NCI-H748 (cell line): Measurements from ENCODE around the gene PRKAG2.

Experiments used
- DNase-seq: peaks from one replicate; lab custom pipeline; 2025; ENCODE audit not compliant: unreplicated experiment; lab: John Stamatoyannopoulos, UW

PRKAG2 gene

DNA sequence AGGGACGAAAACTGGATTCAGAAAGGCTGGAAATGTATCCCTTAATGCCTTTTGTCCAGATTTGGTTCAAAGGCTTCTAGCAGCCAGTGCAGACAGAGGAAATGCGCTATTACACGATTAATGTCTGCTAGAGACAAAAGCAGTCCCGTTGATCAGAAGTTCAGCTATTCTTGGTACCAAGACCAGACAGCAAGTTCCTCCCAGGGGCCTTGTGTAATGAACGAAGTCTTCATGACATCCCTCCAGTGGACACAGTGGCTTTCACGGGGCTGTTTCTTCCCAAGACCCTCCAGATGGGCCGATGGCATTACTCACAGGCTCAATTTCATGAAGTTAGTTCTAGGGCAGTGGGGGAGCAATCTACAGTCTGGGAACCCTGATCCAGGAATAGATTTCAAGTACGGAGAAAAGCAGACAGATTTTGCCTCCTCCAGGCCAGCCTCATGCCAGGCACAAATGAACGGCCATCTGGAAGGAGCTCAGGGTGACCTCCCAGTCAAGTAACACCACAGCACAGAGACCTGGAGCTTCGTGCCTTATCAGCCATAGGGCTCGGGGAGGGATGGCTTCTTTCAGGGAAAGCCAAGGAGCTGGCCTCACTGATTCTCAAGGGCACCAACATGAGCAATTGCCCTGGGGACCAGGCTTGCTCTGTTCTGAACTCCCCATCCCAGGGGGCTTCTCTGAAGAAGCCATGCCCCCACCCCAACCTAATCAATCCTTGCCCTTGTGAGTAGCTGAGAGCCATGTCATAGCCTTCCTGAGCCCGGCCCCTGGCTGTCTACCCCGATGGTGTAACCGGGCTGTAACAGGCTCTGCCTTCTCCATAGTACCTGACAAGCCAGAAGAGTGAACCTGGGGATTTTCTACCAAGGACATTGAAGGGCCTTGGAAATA is 101.1 kb downstream of the PRKAG2 start:
- no peak for DNase-seq

DNA sequence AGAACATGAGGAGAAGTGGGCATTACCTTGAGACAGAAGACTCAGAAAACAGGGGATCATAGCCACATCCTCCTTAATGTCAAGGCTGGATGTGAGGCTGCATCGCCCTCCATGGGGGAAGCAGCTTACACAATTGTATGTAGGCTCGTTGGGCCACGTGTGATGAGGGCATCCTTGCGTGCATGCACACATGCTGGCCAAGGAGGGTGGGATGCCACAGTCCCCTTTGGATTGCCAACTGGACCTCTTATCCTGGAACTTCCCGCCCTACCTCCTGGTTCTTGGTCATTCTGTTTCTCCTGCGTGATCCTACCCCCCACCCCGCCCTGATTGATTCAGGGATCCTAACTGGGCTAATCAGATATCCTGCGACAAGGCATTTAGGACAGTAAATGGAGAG is 102.0 kb downstream of the PRKAG2 start:
- no peak for DNase-seq

DNA sequence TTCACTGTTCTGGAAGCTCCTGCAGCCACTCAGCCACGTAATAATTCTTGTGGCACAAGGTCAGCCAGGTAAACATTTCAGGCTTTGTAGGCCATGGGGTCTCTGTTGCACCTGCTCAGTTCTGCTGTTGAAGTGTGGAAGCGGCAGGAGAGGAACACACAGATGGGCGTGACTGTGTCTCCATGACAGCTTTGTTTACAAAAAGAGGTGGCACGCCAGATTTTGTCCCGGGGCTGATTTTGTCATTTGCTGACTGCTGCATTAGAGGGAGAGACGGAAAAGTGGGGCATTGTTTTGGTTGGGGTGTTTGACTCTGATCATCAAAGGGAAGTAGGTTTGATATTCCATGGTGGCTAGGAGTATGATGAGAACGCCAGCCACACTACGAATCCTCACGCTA is 103.1 kb downstream of the PRKAG2 start:
- peak; percentile 85 for DNase-seq

DNA sequence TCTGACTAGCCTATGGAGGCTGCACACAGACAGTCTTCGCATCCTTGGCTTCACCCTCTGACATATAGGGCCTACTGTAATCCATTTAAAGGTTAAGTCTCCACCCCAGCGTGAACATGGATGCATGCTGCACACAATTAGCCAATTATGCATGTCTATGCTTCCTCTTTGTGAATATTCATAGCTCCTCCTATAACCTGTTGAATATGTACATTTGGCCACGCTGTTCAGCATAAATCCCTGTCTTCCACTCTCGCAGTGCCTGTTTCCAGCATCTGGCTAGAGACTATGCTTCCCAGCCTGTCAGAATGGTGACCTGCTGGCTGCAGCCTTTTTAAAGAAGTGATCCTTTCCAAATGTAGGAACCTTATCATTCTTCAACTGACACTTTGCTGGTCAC is 106.7 kb downstream of the PRKAG2 start:
- DNase-seq = no peak

DNA sequence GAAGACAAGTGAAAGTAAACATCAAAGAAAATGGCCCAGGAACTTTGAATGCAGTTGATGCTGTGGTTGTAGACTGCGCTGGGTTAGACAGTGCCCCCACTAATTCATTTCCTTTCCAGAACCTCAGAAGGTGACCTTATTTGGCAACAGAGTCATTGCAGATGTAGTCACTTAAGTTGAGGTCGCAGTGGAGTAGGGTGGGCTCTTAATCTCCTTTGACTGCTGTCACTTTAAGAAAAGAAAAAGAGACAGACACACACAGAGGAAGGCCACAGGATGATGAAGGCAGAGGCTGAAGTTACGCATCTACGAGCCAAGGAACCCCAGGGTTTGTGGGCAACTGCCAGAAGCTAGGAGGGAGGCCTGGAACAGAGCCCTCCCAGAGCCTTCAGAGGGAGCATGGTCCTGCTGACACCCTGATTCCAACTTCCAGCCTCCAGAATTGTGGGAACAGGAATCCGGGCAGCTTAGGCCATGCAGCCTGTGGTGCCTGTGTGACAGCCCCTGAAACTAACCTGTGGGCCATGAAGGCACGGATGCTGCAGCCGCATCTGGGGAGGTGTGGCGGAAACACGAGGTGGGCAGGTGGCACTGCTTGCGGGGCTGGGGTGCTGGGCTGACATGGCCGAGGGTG is 107.6 kb downstream of the PRKAG2 start:
- no peak for DNase-seq

DNA sequence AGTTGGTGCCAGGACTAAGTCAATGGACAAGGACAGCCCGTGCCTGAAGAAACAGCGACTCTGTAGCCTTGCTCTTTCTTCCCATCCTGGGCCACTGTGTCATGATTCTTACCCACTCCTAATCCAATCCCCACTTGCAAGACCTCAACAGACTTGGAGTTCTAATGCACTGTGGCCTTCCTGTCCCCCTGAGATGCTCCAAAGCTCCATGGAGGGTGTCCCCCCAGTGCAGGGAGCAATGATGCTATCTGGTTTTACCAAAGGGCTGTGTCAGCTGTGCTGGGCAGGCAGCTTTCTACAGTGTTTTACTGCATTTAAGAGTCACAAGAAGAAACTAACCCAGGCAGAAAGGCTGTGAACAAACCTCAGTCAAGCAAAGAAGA is 108.1 kb downstream of the PRKAG2 start:
- DNase-seq = no peak

DNA sequence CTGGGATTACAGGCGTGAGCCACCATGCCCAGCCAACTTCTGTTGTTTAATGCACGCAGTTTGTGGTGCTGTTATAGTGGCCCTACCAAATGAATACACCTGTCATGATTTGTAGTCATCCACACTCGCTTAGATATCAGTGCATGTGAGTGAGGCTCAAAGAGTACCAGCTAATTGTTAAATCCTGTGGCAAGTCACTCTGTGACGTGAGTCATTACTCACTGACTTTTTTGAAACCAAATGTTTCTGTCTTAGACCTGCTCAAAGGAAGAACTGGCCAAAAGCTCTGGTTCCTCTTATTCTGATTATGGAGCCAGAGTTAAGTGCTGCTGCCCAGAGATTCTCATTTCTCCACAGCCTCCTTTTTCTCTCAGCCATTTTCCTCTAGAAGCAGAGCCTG is 109.4 kb downstream of the PRKAG2 start:
- DNase-seq = no peak

DNA sequence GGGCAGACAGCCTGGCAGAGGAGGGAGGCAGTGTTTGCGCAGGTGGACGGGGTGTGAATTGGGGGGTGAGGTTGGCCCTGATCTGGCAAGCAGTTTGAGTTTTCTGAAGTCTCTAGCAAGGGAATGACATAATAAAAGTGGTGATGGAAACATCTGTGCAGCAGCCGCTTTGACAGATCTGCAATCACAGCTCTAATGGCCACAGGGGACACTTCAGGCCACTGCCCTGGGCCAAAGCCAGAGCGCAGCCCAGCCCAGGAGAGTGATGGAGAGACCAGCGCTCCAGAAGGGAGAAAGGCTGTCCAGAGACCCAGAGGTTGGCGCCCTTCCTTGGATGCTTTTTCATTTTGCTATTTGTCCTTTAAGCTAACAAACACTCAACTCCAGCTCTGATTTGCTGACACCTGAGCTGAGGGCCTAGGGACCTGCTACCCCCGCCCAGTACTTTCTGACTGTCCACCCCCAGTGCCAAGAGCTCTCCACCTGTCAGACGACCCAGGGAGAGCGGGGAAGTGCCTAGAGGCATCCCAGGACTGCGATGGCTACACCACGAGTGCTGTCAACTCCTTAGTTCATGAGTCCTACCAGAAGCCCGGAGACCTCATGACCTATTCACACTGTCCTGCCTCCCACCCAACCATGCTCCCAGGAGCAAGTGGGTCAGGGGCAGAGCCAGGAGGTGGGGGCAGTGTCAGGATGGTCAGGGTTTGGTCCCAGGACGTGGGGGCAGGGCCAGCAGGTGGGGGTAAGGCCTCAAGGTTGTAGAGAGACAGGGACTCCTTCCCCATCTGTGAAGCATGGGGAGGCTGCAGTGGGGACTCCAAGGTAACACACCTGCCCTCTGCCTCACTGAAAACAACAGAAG is 112.6 kb downstream of the PRKAG2 start:
- DNase-seq = no peak

DNA sequence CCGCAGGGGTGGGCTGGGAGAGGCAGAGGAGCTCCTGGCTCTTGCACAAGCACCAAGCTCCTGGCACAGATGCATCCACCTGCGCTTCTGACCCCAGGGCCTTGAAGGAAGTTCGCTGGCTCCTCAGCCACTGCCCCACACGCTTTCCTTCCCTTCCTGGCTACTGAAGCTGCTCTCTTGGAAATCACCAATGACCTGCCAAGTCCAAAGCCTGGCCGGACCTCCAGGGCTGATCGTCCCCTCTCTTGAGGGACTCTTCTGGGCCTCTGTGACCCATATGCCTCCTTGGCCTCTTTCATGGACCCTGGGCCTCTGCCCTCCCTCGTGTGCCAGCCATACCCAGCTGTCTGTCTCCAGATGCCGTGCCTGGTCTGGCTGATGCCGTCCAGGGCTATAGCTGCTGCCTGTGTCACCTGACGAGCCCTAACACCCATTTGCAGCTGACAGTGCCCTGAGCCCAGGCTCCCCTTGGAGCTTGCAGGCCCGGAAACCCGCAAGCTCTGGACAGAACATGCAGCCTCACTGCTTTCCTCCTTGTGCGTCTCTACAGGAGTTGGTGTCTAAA is 113.4 kb downstream of the PRKAG2 start:
- no peak for DNase-seq

DNA sequence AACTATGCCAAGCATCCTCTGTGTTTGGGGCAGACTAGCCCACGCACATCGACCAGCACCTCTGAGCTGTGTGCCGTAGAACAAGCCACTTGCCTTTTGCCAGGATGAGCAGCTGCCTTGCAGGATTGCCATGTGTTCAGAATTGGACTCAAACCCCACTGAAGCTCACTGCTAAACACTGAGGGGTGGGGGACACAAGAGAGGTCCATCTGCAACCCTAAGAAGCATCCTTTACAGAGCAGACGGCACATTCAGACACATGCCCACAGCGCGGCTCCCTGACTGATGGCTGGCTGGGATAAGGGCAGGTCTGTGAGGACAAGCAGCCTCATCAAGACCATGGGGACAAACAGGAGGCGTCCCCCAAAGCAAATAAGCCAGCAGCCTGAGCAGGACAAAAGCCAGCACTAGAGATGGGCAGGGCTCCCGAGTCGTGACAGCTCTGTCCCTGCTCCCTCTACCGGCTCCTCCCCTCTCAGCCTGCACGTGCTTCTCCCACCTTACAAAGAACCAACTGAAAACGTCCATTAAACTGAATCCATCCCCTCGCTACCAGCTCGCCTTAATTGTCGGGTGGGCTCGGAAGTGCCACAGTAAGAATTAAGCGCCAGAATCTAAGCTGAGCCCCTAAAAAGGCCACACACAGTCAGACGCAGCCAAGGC is 114.2 kb downstream of the PRKAG2 start:
- no peak for DNase-seq

DNA sequence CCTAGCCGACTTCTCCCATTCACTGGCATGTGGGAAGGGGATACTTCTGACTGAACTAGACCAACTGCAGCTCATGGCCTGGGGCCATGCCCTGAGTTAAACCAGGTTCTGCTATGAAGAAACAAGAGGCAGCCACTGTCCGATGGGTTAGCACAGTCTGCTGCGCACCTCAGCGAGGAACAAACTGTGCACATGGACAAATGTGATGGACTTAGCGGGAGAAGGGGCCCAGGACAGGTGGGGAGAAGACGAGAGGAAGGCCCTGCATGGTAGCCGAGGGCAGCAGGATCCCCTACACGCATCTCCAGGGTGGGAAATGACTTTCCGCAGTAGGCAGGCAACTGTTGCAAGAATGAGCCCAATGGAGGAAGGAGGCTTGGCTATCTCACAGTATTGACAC is 115.0 kb downstream of the PRKAG2 start:
- DNase-seq = no peak

DNA sequence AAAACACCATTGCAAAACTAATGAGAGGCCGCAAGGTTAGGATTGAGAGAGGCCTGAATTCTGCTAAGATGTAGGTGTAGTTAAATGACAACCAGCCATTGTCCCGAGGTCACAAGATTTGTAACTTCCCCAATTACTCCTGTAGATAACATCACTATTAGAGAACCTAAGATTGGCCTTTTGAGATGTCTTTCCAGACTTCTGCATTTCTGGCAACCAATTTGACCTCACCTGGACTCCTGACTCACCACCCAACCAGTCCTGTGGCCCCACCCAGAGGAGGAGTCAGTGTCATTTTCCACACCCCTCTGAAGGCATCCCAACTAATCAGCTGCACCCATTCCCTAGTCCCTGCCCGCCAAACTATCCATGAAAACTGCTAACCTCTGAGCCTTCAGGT is 115.7 kb downstream of the PRKAG2 start:
- DNase-seq = no peak

DNA sequence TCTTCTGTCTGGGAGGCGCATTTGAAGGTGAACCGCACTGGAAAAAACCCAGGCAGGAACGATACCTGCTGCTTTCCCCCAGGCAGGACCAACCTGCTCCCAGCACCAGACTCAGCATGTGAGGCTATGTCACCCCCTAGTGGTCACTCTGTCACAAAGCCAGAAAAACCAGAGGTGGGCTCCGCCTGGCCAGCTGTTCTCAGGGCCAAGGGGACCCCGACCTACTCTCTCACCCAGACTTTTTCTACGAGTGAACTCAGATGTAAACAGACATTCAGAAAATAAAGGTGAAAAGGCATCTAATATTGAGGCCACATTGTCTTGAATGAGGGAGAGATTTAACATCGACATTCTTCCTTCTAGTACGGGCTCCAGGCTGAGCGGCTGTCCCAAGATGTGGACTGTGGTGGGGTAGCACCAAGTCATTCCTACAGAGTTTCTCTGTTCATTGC is 117.3 kb downstream of the PRKAG2 start:
- peak; percentile 72 for DNase-seq

DNA sequence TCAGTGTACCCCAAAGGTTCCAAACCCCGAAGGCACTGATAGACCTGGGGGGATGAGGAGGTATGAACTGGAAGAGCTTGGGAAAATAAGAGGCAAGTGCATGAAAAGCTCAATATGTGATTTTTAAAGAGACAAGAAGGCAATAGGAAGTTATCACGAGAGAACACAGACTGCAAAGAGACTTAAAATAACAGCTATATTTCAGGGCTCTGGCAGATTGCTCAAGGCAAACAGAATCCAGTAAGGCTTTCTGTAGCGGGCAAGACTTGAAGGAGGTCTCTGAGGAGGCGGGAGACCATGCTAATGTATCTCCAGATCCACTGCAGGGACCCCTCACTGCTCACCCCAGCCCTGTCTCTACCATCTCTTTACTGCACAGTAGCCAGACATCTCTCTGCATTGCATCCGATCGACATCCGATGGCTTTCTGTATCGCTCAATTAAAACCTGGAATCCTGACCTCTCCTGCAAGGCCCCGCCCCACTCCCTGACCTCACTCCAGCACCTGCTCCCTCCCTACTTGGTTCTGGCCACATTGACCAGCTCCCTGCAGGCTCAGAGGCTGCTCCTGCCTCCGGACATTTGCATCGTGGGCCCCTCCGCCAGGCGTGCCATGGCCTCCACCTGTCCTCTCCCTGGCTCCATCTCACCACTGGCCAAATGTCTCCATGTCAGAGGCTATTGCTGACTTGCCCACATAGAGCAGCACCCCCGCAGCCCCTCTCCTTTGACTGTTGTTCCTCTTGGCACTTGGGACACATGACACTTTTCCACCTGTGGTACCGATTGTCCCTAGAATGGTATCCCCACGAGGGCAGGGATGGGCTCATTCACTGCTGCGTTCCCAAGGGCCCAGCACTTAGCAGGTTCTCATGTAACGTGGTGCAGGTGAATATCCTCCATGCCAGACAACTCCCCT is 118.0 kb downstream of the PRKAG2 start:
- peak; percentile 9 for DNase-seq

DNA sequence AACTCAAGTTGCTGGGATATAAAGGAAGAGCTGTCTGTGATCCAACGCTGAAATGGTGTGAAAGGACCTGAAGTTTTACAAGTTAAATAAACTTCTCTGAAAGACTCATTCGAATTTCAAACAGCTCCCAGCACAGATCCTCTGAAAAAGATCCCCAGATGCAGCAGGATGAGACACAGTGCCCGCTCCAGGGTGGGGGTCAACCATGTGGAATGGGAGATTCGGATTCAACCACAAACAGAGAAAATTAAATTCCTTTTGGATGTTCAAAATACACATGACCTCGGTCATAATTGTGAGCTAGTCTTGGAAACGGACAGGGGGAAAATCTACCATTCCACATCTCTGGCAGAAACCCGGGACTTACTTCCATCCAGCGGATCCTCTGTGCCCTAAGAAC is 119.6 kb downstream of the PRKAG2 start:
- no peak for DNase-seq

DNA sequence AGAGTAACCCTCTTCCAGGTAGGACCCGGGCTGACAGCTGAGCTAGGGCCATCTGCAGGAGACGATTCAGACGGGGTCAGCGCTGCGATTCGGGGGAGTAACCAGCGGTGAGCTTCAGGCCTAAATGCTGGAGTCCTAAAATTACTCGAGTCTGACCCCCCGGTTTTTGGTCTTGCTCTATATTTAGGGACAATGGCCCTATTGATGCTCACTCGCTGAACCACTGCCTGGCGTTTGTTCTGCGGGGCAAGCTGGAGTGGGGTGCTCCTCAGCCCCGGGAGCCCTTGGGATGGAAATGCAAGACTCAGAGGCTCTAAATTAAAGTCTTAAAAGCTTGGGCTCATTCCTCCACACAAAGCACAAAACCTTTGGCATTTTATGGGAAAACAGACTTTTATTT is 120.0 kb downstream of the PRKAG2 start:
- no peak for DNase-seq

DNA sequence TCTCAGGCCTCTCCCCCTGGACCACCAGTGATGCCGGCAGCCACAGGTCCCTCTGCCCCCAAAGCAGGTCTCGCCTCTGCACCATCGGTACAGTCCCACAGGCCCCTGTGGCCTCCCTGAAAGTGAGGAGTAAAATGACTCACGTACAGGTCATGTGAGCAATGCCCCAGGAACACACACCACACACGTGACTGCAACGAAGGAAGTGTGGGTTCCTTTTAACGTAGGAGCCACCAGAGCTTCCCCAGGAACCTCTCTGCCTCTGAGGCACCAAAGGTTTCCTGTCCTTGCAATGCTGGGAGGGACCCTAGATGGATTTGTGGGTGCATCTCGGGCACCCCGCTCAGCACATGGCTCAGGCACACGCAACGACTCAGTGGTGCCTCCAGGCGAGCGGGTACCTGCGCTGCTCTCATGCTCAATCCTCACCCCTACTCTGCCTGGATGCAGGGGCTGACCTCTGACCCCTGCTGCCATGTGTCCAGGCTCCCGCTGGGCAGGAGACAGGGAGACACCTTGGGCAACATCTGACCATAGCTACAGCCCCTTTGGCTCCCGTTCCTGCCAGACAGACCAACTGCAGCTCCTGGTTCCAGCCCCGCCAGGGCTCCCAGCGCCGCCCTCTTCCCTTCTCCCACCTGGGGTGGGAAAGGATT is 120.7 kb downstream of the PRKAG2 start:
- DNase-seq = no peak

DNA sequence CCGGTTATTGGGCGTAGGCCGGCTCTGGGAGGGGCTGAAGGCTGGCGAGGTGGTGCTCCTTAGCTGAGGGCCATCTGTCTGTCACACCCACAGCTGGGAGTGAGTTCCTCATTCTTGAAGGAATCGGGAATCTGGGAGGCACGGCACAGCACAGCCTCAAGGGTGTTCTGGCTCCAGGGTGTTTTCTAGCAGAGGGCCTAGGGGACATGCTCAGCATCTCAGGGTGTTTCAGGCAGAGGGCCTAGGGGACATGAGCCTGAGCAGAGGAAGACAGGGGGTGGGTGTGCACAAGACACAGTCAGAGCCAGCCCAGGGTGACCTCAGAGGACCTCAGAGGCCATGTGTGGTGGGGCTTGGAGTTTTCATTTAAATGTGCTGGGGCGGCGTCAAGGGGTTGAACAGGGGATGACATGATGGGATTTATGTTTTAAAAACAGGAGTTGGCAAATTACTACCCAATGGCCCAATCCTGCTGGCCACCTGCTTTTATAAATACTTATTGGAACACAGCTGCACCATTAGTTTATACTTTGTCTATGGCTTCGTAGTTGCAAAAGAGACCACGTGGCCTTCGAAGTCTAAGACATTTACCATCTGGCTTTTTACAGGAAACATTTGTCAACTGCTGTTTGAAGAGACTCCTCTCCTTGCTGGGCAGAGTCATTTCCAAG is 121.6 kb downstream of the PRKAG2 start:
- no peak for DNase-seq

DNA sequence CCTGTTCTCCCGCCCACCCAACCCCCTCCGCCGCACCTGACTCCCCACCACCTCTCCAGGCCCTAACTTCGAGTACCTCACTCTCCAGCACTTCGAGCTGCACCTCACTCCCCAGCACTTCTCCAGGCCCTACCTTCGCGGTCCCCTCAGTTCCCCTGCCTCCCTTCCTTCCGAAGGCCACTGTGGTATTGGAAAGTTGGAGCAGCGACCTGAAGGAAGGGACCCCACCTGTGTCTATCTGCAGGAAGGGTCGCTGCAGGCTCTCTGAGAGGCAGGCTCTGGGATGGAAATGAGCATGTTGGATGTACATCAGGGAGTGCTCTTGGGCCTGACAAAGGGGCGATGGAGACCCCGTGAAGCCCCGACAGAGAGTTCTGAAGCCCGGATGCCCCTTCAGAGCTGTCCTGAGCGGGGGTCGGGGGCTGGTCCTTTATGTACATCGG is 122.2 kb downstream of the PRKAG2 start:
- no peak for DNase-seq
